Measurements from ENCODE around the gene OAT. TPM values are rescaled to one million over a fixed set of nuclear protein-coding genes. Genes with fewer than 3 reads are reported as not detected.

The OAT gene
- total RNA-seq, 6 experiments from 2014 or later, result 5.2 to 43.8 (median 20.1) TPM

DNA sequence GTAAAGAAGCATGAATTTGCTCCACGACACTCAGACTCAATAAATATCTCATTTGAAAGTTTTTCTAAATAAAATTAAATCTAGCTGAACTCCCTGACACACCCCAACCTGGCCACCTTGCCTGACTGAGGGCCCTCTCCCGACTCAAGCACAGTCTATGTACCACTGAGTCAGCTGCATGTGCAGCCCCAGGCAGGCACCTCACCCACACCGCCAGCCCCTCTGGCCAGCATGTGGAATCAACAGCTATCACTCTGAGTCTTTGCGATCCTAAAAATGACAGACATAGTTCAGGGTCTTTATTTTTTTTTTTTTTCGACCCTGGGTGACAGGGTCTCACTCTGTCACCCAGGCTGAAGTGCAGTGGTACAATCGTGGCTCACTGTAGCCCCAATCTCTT is 35.2 kb downstream of the OAT start:
- Histone ChIP-seq H3K27ac (no peak overlapping the region), H3K4me3 (no peak overlapping the region), H3K27me3 (no peaks in the 10 kb centered on the region), H3K9me3 (no peaks in the 10 kb centered on the region), H3K36me3 (no peaks in the 10 kb centered on the region), H3K4me1 (no peaks in the 10 kb centered on the region)
- intact Hi-C loops (cut with DNase I), result no loop called here
- WGBS (ENCODE audit: insufficient coverage, low coverage, low lambda C conversion rate, missing lambda C conversion rate), result 59% methylated on average over 6 of the region's 6 CpGs
- TF ChIP-seq CTCF (IDR thresholded peaks at IDR 0.05) (no peak), POLR2A (IDR thresholded peaks at IDR 0.05) (no peak)
- ATAC-seq (no peak), DNase-seq (no peak)

GRCh38 chr10:124381011-124381611 is 37.6 kb downstream of the OAT start:
- Histone ChIP-seq H3K27ac (no peak overlapping the region), H3K27me3 (no peaks in the 10 kb centered on the region), H3K4me1 (no peaks in the 10 kb centered on the region), H3K4me3 (no peak overlapping the region), H3K36me3 (no peaks in the 10 kb centered on the region), H3K9me3 (no peaks in the 10 kb centered on the region)
- DNase-seq, result no peak
- 15% methylated on average over 14 of the region's 19 CpGs for WGBS (ENCODE audit: insufficient coverage, low coverage, low lambda C conversion rate, missing lambda C conversion rate)
- peak in 1 of 4 donors; percentile 64 for ATAC-seq
- TF ChIP-seq CTCF (IDR thresholded peaks at IDR 0.05) (no peak), POLR2A (IDR thresholded peaks at IDR 0.05) (no peak)
- intact Hi-C loops (cut with DNase I), result no loop called here

- ATAC-seq (no peak), DNase-seq (no peak)
- no peaks in the 10 kb centered on the region for H3K36me3 ChIP-seq
- H3K27me3 ChIP-seq, result no peaks in the 10 kb centered on the region
- no peaks in the 10 kb centered on the region for H3K9me3 ChIP-seq
- intact Hi-C loops (cut with DNase I), result no loop called here
- H3K4me3 ChIP-seq, result no peak overlapping the region
- no peak overlapping the region for H3K27ac ChIP-seq
- TF ChIP-seq POLR2A (IDR thresholded peaks at IDR 0.05) (no peak), CTCF (IDR thresholded peaks at IDR 0.05) (no peak)
- 63% methylated on average over 9 of the region's 9 CpGs for WGBS (ENCODE audit: insufficient coverage, low coverage, low lambda C conversion rate, missing lambda C conversion rate)
- H3K4me1 ChIP-seq, result no peaks in the 10 kb centered on the region
These were observed 38.3 kb downstream of the OAT start for GRCh38 chr10:124380256-124380995.

DNA sequence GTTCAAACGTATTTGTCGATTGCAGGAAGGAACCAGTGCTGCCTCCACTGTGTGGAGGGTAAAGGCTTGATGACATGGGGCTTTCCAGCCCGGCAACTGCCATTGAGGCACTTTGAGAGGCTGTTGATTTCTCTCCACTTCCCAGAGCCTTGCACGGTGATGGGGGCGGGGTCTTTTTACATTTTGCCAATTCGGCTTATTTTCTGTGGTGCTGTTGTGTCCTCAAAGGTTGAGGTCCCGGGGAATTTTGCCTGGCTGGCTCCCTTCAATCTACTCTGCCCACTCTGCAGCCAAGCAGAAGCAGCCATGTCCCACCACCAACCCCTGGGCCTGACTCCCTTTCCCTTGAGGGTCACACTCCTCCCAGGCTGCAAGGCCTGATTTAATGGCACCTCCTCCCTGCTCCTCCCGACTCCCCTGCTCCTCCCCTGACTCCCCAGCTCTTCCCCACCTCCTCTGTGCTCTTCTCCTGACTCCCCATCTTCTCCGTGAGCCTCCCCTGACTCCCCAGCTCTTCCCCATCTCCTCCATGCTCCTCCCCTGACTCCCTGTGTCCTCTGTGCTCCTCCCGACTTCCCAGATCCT is 39.0 kb downstream of the OAT start:
- Histone ChIP-seq H3K27me3 (no peaks in the 10 kb centered on the region), H3K27ac (no peak overlapping the region), H3K4me1 (no peaks in the 10 kb centered on the region), H3K9me3 (no peaks in the 10 kb centered on the region), H3K36me3 (no peaks in the 10 kb centered on the region), H3K4me3 (no peak overlapping the region)
- ATAC-seq (no peak), DNase-seq (no peak)
- TF ChIP-seq CTCF (IDR thresholded peaks at IDR 0.05), result no peak
- no peak for TF ChIP-seq POLR2A (IDR thresholded peaks at IDR 0.05)
- intact Hi-C loops (cut with DNase I), result loop anchor here in 1 of 2 donors (5.0 kb wide), 1 partner anchor 382 kb away; no protein-coding TSS in a partner anchor
- 51% methylated on average over 8 of the region's 10 CpGs for WGBS (ENCODE audit: insufficient coverage, low coverage, low lambda C conversion rate, missing lambda C conversion rate)
